Activated CD4-positive, alpha-beta T cell treated with anti-CD3 and anti-CD28 coated beads for 36 hours (primary cell): Measurements from ENCODE around the gene WDR17. TPM values are rescaled to one million over a fixed set of nuclear protein-coding genes. Genes with fewer than 3 reads are reported as not detected.

Experiments used
- ATAC-seq: fragments of 200-7000 bp; cut with Tn5 transposase; one replicate; pipeline ENCODE4 v1.10.0; 2021; ENCODE audit warnings: mild to moderate bottlenecking, moderate library complexity
- CTCF ChIA-PET: fragments of 350-600 bp; sonication (Branson Sonifier 250); formaldehyde crosslinking; loops from one replicate; lab custom pipeline; 2021; ENCODE audit warnings: antibody characterized with exemption; lab: Charles Lee
- POLR2A ChIA-PET: fragments of 350-600 bp; sonication (Branson Sonifier 250); formaldehyde crosslinking; loops from one replicate; lab custom pipeline; 2021; ENCODE audit warnings: antibody characterized with exemption, inconsistent platforms; lab: Charles Lee
- DNase-seq: peaks from one replicate; pipeline ENCODE4 v3.0.0-alpha.2; 2020
- H3K27ac Mint-ChIP-seq: one replicate; pipeline ENCODE4 v1.8.0; 2021; ENCODE audit warnings: mixed read lengths
- H3K27me3 Mint-ChIP-seq: one replicate; pipeline ENCODE4 v1.8.0; 2021; ENCODE audit warnings: mixed read lengths
- H3K36me3 Mint-ChIP-seq: one replicate; pipeline ENCODE4 v1.8.0; 2021; ENCODE audit warnings: low read depth, mixed read lengths
- H3K4me1 Mint-ChIP-seq: one replicate; pipeline ENCODE4 v1.8.0; 2021; ENCODE audit warnings: mixed read lengths
- H3K4me3 Mint-ChIP-seq: one replicate; pipeline ENCODE4 v1.8.0; 2021; ENCODE audit warnings: mild to moderate bottlenecking, moderate library complexity, mixed read lengths
- H3K9me3 Mint-ChIP-seq: one replicate; pipeline ENCODE4 v1.8.0; 2021; ENCODE audit warnings: low read depth, mixed read lengths
- intact Hi-C, 2 experiments: fragments of 100-400 bp; cut with DNase I in 1 of 2; cut with micrococcal nuclease in 1 of 2; formaldehyde crosslinking; loops; one replicate each; pipeline versions ENCODE4 v1.14.2 to v1.15.1; 2022 to 2024; cut with DNase I, micrococcal nuclease
- total RNA-seq, 2 experiments: library from RNA; stranded (reverse); gene quantifications; one replicate each; pipeline ENCODE4 v1.2.3, GENCODE V29; 2021

WDR17 gene
- total RNA-seq, 2 experiments from 2014 or later = 2.2 to 2.5 TPM

DNA sequence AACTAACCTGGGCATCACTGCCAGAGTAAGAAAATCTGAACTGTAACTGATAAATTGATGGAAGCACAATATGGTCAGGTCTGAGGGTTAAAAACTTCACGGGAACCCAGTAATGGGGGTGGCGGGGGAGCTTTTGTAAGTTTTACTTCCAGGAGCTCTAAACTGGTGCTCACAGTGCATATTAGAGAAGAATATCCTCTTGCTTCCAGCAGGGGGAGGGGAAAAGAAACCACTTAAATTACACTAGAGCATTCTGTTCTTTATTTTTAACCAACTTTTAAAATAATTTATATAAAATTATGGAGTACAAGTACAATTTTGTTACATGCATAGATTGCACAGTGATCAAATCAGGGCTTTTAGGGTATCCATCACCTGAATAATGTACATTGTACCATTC lies 33.7 kb downstream of the WDR17 start:
- ChIA-PET POLR2A (no interaction called here), CTCF (interaction anchor here (0.6 kb wide), 1 partner anchor 10 kb away, joined by 3 read pairs; no protein-coding TSS in a partner anchor)
- Mint-ChIP-seq H3K27ac (no peak overlapping the region), H3K4me3 (no peak overlapping the region), H3K4me1 (no peaks in the 10 kb centered on the region), H3K9me3 (peaks cover 10% of the 10 kb centered on the region), H3K36me3 (no peaks in the 10 kb centered on the region), H3K27me3 (peaks cover 15% of the 10 kb centered on the region)
- DNase-seq (no peak), ATAC-seq (no peak)
- intact Hi-C loops = no loop called here

DNA sequence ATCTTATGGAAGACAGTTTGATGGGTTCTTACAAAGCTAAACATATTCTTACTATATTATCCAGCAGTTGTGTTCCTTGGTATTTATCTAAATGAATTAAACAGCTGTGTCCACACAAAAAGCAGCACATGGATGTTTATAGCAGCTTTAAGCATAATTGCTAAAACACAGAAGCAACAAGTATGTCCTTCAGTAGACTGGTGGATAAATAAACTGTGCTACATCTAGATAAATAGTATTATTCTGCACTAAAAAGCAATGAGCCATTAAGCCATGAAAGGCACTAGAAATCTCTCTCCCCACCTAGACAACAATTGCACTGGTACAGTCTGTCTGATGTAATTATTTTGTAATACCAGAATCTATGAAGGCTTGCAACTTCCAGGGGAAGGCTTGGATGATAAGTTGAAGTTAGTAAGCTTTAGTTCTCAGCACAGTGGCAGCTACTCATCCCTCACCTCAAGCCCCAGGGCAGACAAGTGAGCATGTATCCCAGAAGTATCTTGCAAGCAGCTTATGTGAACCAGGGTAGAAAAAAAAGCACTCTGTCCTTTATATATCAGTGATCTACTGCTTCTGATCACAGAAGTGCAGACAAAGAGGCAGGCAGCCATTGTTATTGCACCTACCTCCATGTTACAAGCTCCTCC lies 36.9 kb downstream of the WDR17 start:
- H3K4me1 Mint-ChIP-seq = no peaks in the 10 kb centered on the region
- no peak for DNase-seq

DNA sequence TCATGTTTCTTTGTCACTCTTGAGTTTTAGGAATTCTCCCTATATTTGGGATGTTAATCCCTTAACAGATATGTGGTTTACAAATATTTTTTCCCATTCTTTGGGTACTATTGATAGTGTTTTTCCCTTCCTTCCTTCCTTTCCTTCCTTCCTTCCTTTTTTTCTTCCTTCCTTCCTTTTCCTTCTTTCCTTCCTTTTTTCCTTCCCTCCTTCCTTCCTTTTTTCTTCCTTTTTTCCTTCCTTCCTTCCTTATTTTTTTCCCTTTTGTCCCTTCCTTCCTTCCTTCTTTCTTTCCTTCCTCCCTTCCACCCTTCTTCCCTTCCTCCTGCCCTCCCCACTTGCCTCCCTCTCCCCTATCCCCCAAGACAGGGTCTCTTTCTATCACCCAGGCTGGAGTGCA lies 42.1 kb downstream of the WDR17 start:
- H3K27me3 Mint-ChIP-seq = peaks cover 2% of the 10 kb centered on the region
- ChIA-PET CTCF (no interaction called here), POLR2A (no interaction called here)
- intact Hi-C loops = no loop called here
- no peak overlapping the region for H3K4me3 Mint-ChIP-seq
- H3K36me3 Mint-ChIP-seq = no peaks in the 10 kb centered on the region
- no peak overlapping the region for H3K27ac Mint-ChIP-seq
- H3K9me3 Mint-ChIP-seq = peaks cover 8% of the 10 kb centered on the region
- ATAC-seq (no peak), DNase-seq (no peak)
- no peaks in the 10 kb centered on the region for H3K4me1 Mint-ChIP-seq

More for the DNA sequence above, 36.9 kb downstream of the WDR17 start:
- H3K9me3 Mint-ChIP-seq = peaks cover 10% of the 10 kb centered on the region
- H3K4me3 Mint-ChIP-seq = no peak overlapping the region
- intact Hi-C loops = no loop called here
- POLR2A ChIA-PET = no interaction called here
- H3K27me3 Mint-ChIP-seq = peaks cover 13% of the 10 kb centered on the region
- no peak overlapping the region for H3K27ac Mint-ChIP-seq
- H3K36me3 Mint-ChIP-seq = no peaks in the 10 kb centered on the region
- no peak for ATAC-seq
- CTCF ChIA-PET = no interaction called here

DNA sequence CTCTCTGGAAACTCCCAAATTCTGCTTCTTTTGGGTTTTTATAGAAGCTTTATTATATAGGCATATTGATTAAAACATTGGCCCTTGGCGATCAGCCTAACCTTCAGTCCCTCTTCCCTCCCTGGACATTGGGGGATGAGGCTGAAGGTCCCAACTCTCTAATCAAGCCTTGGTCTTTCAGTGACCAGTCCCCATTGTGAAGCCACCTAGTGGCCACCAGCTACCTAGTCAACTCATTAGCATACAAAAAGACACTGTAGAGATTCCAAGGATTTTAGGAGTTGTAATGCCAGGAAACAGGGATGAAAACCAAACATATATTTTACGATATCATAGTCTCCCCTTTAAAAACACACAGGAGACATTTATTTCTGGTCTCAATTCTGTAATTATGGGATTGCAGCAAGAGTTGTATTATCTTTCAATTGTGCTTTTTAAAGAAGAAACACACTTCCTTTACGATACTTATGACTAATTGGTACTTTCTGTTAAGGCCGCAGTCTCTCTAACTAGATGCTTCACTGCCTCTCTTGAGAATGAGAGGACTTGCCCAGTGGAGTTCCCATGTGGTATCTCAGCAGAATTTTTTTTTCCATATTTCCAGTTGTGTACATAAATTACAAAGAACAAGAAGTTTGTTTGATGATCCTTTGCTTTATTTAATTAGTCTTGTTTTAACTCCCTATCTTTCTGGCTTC lies 58.2 kb downstream of the WDR17 start:
- intact Hi-C loops = no loop called here
- H3K9me3 Mint-ChIP-seq = no peaks in the 10 kb centered on the region
- ATAC-seq (peak; percentile 87), DNase-seq (peak; percentile 5)
- ChIA-PET CTCF (interaction anchor here (0.6 to 1.6 kb wide), 8 partner anchors 8 to 201 kb away, joined by 3 to 4 read pairs (median 3); no protein-coding TSS in a partner anchor), POLR2A (no interaction called here)
- H3K4me3 Mint-ChIP-seq = no peak overlapping the region
- H3K27me3 Mint-ChIP-seq = no peaks in the 10 kb centered on the region
- H3K4me1 Mint-ChIP-seq = peaks cover 11% of the 10 kb centered on the region
- H3K36me3 Mint-ChIP-seq = no peaks in the 10 kb centered on the region
- H3K27ac Mint-ChIP-seq = no peak overlapping the region

DNA sequence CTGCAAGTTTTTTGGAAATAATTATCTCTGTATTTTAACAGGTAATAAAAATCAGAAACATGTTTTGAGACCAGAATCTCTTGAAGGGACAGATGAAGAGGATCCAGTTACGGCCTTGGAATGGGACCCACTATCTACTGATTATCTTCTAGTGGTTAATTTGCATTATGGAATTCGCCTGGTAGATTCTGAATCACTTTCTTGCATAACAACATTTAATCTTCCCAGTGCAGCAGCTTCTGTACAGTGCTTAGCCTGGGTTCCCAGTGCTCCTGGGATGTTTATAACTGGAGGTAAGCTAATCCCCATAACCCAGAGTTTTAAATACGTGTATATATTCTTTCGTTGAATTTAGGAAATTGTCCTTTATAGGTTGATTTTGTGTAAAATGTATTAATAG lies 59.4 kb downstream of the WDR17 start:
- ChIA-PET POLR2A (no interaction called here), CTCF (interaction anchor here (1.0 to 1.5 kb wide), 3 partner anchors 9 to 12 kb away, joined by 3 to 4 read pairs (median 4); no protein-coding TSS in a partner anchor)
- Mint-ChIP-seq H3K9me3 (no peaks in the 10 kb centered on the region), H3K27ac (no peak overlapping the region), H3K27me3 (no peaks in the 10 kb centered on the region), H3K36me3 (no peaks in the 10 kb centered on the region), H3K4me1 (peaks cover 11% of the 10 kb centered on the region), H3K4me3 (no peak overlapping the region)
- intact Hi-C loops = no loop called here
- ATAC-seq (no peak), DNase-seq (no peak)

DNA sequence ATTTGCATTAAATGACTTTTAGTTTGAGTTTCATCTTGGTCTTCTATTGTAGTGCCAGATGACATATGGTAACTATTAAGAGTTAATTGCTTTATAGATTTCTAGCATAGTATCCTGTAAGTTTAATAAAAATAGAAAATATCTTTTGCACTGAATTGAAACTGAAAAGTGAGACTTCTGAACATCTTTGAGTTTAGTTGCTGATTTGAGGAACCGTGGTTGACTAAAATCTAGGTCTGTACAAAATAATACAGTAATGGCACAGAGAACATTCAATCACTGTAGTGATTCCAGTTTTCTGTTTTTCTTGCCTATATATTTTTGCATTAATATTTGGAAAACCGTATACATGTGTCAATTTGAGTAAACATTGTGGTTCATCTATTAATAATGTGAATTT lies 69.0 kb downstream of the WDR17 start:
- no peak overlapping the region for H3K4me3 Mint-ChIP-seq
- no peaks in the 10 kb centered on the region for H3K9me3 Mint-ChIP-seq
- H3K36me3 Mint-ChIP-seq = no peaks in the 10 kb centered on the region
- intact Hi-C loops = no loop called here
- POLR2A ChIA-PET = no interaction called here
- ATAC-seq = no peak
- CTCF ChIA-PET = no interaction called here
- H3K27me3 Mint-ChIP-seq = peaks cover 2% of the 10 kb centered on the region
- no peak for DNase-seq
- H3K27ac Mint-ChIP-seq = no peak overlapping the region
- H3K4me1 Mint-ChIP-seq = no peaks in the 10 kb centered on the region

DNA sequence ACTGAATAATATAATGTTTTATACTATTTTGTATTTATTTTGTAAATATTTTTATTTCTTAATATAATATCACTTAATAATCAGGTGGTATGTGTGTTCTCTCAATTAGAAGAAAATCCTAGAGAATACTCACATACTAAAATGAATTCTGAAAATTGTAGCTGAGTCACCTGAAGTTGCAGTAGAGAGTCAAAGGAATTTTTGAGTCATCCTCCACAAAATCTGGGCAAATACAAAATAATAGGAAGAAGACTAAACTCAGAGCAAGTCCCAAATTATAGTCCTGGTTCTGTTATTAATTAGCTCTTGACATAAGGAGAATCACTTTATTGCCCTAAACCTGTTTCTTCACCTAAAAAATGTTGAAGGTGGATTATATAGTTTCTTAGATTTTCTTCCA lies 72.0 kb downstream of the WDR17 start:
- ChIA-PET POLR2A (no interaction called here), CTCF (interaction anchor here (1.4 kb wide), 1 partner anchor 17 kb away, joined by 3 read pairs; no protein-coding TSS in a partner anchor)
- DNase-seq (no peak), ATAC-seq (no peak)
- Mint-ChIP-seq H3K36me3 (no peaks in the 10 kb centered on the region), H3K9me3 (no peaks in the 10 kb centered on the region), H3K27me3 (peaks cover 2% of the 10 kb centered on the region), H3K4me1 (no peaks in the 10 kb centered on the region), H3K4me3 (no peak overlapping the region), H3K27ac (no peak overlapping the region)
- intact Hi-C loops = no loop called here

DNA sequence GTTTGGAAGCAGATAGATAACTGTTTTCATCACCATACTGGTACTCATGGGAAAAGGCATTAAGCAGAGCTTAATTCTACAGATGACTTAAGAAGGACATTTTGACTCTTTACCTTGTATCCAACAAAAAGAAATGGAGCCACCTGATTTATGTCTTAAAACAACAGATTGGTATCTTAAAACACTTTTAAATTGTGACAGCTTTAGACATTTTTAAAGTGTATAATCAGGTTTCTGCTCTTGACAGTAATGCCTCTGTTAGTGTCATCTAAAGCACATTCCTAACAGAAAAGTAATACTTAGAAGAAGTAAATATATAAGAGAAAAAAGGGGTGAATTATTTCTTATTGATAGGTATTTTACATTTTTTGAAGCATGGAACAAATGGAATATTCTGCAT lies 73.9 kb downstream of the WDR17 start:
- Mint-ChIP-seq H3K9me3 (no peaks in the 10 kb centered on the region), H3K27ac (no peak overlapping the region), H3K27me3 (peaks cover 8% of the 10 kb centered on the region), H3K4me1 (no peaks in the 10 kb centered on the region), H3K4me3 (no peak overlapping the region), H3K36me3 (no peaks in the 10 kb centered on the region)
- intact Hi-C loops = no loop called here
- ChIA-PET POLR2A (no interaction called here), CTCF (no interaction called here)
- DNase-seq (no peak), ATAC-seq (no peak)

DNA sequence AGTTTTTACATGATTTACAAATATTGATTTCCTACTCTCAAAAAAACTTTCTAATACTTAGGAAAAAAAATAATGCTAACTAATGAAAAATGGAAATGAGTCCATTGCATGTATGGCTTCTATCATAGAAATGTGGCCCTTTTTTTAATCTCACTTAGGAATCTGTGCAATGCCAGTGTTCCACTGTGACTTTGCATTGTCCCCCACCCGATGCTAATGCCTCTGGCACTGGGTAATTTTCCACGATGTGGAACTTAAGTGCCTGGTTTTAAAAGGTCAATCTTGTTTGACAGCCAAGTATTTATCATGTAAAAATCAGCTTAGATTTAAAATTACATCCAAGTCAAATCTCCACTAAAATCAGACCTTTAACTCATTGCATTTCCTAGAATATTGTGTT lies 76.6 kb downstream of the WDR17 start:
- Mint-ChIP-seq H3K36me3 (no peaks in the 10 kb centered on the region), H3K27ac (no peak overlapping the region), H3K4me1 (no peaks in the 10 kb centered on the region), H3K27me3 (peaks cover 6% of the 10 kb centered on the region), H3K4me3 (no peak overlapping the region), H3K9me3 (no peaks in the 10 kb centered on the region)
- ATAC-seq (no peak), DNase-seq (no peak)
- POLR2A ChIA-PET = no interaction called here
- CTCF ChIA-PET = no interaction called here
- intact Hi-C loops = no loop called here

DNA sequence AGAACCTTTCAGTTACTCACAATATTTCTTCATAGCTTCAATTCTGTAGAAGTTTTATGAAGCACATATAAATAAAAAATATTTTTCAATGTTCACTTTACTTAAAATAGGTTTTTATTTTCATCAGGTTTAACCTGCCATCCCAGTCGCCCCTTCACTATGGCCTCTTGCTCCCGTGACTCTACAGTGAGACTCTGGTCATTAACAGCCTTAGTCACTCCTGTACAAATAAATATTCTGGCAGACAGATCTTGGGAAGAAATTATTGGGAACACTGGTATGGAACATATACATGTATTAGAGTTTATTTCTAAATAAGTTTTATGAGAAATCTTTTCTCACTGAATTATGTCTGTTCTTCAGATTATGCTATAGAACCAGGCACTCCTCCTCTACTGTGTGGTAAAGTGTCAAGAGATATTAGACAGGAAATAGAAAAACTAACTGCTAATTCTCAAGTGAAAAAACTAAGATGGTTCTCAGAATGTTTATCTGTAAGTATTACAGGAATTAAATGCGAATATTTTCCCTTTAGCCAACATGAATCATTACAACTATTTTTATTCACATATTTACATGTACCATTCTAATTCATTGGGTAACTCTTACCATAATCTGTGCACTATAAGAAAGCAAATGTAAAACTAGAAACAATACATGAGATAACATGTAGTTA lies 84.2 kb downstream of the WDR17 start:
- CTCF ChIA-PET = interaction anchor here (0.7 to 1.7 kb wide), 3 partner anchors 11 to 191 kb away, joined by 3 to 12 read pairs (median 4); no protein-coding TSS in a partner anchor

DNA sequence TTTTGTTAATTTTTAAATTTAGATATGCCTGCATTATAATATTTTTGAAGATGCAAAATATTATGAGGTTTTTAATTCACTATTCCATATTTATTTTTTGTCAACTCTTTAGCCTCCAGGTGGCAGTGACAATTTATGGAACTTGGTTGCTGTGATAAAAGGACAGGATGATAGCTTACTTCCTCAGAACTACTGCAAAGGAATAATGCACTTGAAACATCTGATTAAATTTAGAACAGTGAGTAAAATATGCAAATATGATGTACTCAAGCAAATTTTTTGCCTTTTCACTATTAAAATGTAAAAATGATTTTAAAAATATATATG lies 84.7 kb downstream of the WDR17 start:
- ChIA-PET POLR2A (no interaction called here), CTCF (interaction anchor here (0.7 to 2.0 kb wide), 5 partner anchors 11 to 190 kb away, joined by 3 to 12 read pairs (median 4); no protein-coding TSS in a partner anchor)
- no peak for ATAC-seq

More for the DNA sequence above, 84.2 kb downstream of the WDR17 start:
- H3K27me3 Mint-ChIP-seq = no peaks in the 10 kb centered on the region
- H3K4me1 Mint-ChIP-seq = no peaks in the 10 kb centered on the region
- H3K36me3 Mint-ChIP-seq = no peaks in the 10 kb centered on the region
- intact Hi-C loops = loop anchor here (1.0 kb wide), 2 partner anchors 127 to 191 kb away; no protein-coding TSS in a partner anchor
- H3K9me3 Mint-ChIP-seq = no peaks in the 10 kb centered on the region
- POLR2A ChIA-PET = no interaction called here
- DNase-seq (no peak), ATAC-seq (no peak)
- H3K4me3 Mint-ChIP-seq = no peak overlapping the region
- H3K27ac Mint-ChIP-seq = no peak overlapping the region

More for the DNA sequence above, 84.7 kb downstream of the WDR17 start:
- intact Hi-C loops = loop anchor here (1.0 kb wide), 2 partner anchors 127 to 191 kb away; no protein-coding TSS in a partner anchor
- Mint-ChIP-seq H3K27ac (no peak overlapping the region), H3K4me3 (no peak overlapping the region), H3K9me3 (no peaks in the 10 kb centered on the region), H3K4me1 (no peaks in the 10 kb centered on the region), H3K36me3 (no peaks in the 10 kb centered on the region), H3K27me3 (no peaks in the 10 kb centered on the region)
- DNase-seq = no peak
